Fibroblast of lung (primary cell): ENCODE results near the gene FAM13A.

Source experiments
- CTCF ChIP-seq, 2 donors: IDR thresholded peaks in 1 of 2; conservative IDR thresholded peaks in 1 of 2; 1 replicate in 1 of 2; 2 replicates in 1 of 2; pipeline ENCODE4 v1.5.1; 2011 to 2012; ENCODE audit warnings: low read length in 2 of 2, control low read depth in 1 of 2, inconsistent platforms in 1 of 2, low read depth in 1 of 2, mild to moderate bottlenecking in 1 of 2
- EZH2 ChIP-seq: IDR thresholded peaks from 2 replicates; pipeline ENCODE4 v1.5.1; 2012; ENCODE audit warnings: low read length, control low read depth, mild to moderate bottlenecking; ENCODE audit errors: missing control alignments

- TF ChIP-seq CTCF (conservative IDR thresholded peaks at IDR 0.05 in 1 of 2, IDR thresholded peaks at IDR 0.05 in 1 of 2; ENCODE audit: low read depth in 1 of 2, low read length in 2 of 2) (no peak), EZH2 (no peak)
Observed at GRCh38 chr4:88788895-88789294, 268.1 kb downstream of the FAM13A start.
